ENCODE measurements around the gene SCG3.

DNA sequence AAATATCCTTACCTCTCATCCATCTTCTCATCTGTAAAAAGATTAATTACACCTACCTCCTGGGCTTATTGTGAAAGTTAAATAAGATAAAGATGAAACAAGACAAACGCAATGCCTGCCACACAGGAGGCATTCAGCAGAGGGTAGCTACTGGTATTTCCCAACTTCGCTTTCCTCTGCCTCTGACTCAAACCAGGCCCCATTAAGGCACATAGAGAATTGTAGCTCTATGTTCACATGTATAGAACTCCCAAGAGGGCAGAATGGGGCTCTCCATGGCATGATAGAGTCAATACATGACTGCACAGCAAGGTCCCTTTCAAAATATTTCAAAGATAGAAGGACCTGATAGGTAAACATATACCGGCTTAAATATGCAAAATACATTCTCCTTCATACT lies 54.8 kb downstream of the SCG3 start:
- TF ChIP-seq CTCF (IDR thresholded peaks at IDR 0.05) = no peak
- no peak for TF ChIP-seq SMC3 (IDR thresholded peaks at IDR 0.05; ENCODE audit: low read depth, low read length)
- no peak for TF ChIP-seq CHD2 (IDR thresholded peaks at IDR 0.05; ENCODE audit: low read length, partially characterized antibody)
- TF ChIP-seq EP300 (IDR thresholded peaks at IDR 0.05; ENCODE audit: borderline replicate concordance in 1 of 2, low read depth in 1 of 2, low read length in 1 of 2) = no peak
- no peak for TF ChIP-seq SIN3A (IDR thresholded peaks at IDR 0.05; ENCODE audit: borderline replicate concordance, low read depth, low read length)
- no peak for TF ChIP-seq FOSL2 (IDR thresholded peaks at IDR 0.05; ENCODE audit: borderline replicate concordance, low read depth)
- TF ChIP-seq, protein P1, sequence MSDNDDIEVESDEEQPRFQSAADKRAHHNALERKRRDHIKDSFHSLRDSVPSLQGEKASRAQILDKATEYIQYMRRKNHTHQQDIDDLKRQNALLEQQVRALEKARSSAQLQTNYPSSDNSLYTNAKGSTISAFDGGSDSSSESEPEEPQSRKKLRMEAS (IDR thresholded peaks at IDR 0.05; ENCODE audit: low read depth) = no peak
